HepG2 (cell line): ENCODE data around the gene HSD3B7. TPM values are rescaled to one million over a fixed set of nuclear protein-coding genes. Genes with fewer than 3 reads are reported as not detected.

Source experiments
- ARHGAP35 ChIP-seq: sonication (generic); formaldehyde crosslinking; IDR thresholded peaks from 2 replicates; pipeline ENCODE4 v1.9.0; 2022; ENCODE audit warnings: mild to moderate bottlenecking, inconsistent platforms, moderate library complexity, missing genetic modification reagents, borderline replicate concordance
- ATF6 ChIP-seq: sonication (generic); formaldehyde crosslinking; conservative IDR thresholded peaks from 2 replicates; pipeline ENCODE4 v1.4.0; 2020; ENCODE audit warnings: missing genetic modification reagents
- FOXO1 ChIP-seq: sonication (generic); formaldehyde crosslinking; IDR thresholded peaks from 2 replicates; pipeline ENCODE4 v1.4.0; 2020; ENCODE audit warnings: missing genetic modification reagents
- IRX3 ChIP-seq: sonication (generic); formaldehyde crosslinking; IDR thresholded peaks from 2 replicates; pipeline ENCODE4 v1.8.1; 2023; ENCODE audit warnings: mild to moderate bottlenecking, low read depth, missing genetic modification reagents, borderline replicate concordance
- KDM1A ChIP-seq: IDR thresholded peaks from 2 replicates; pipeline ENCODE4 v1.6.1; 2016; ENCODE audit warnings: missing compliant biosample characterization
- NCOA2 ChIP-seq: sonication (generic); formaldehyde crosslinking; IDR thresholded peaks from 2 replicates; pipeline ENCODE4 v1.8.0; 2022; ENCODE audit warnings: inconsistent platforms
- PLSCR1 ChIP-seq: sonication (generic); formaldehyde crosslinking; IDR thresholded peaks from 2 replicates; pipeline ENCODE4 v1.5.0; 2020; ENCODE audit warnings: missing genetic modification reagents, mild to moderate bottlenecking, borderline replicate concordance
- RARG ChIP-seq: sonication (generic); formaldehyde crosslinking; IDR thresholded peaks from 2 replicates; pipeline ENCODE4 v1.4.0; 2020; ENCODE audit warnings: low read depth, mild to moderate bottlenecking, missing genetic modification reagents
- SALL2 ChIP-seq: sonication (generic); formaldehyde crosslinking; IDR thresholded peaks from 2 replicates; pipeline ENCODE4 v1.8.1; 2023; ENCODE audit warnings: mild to moderate bottlenecking, missing genetic modification reagents, inconsistent platforms
- SKI ChIP-seq: fragments of 450-650 bp; IDR thresholded peaks from one replicate; pipeline ENCODE4 v1.6.1; 2018; ENCODE audit warnings: mild to moderate bottlenecking; ENCODE audit not compliant: partially characterized antibody
- SRSF1 ChIP-seq: fragments of 200-400 bp; formaldehyde crosslinking; optimal IDR thresholded peaks from 2 replicates; pipeline ENCODE3; 2017; ENCODE audit warnings: mild to moderate bottlenecking, low read depth, low read length, moderate library complexity
- SSRP1 ChIP-seq: IDR thresholded peaks from 2 replicates; pipeline ENCODE4 v1.6.1; 2016; ENCODE audit warnings: control low read depth
- TEAD3 ChIP-seq: optimal IDR thresholded peaks from 2 replicates; pipeline ENCODE3; 2016; ENCODE audit warnings: borderline replicate concordance
- ZBED4 ChIP-seq: sonication (generic); formaldehyde crosslinking; IDR thresholded peaks from 2 replicates; pipeline ENCODE4 v1.4.0; 2020; ENCODE audit warnings: missing genetic modification reagents, borderline replicate concordance
- ZFY ChIP-seq: sonication (generic); formaldehyde crosslinking; IDR thresholded peaks from 2 replicates; pipeline ENCODE4 v1.4.0; 2020; ENCODE audit warnings: missing genetic modification reagents
- ZNF121 ChIP-seq: sonication (generic); formaldehyde crosslinking; IDR thresholded peaks from 2 replicates; pipeline ENCODE4 v1.5.0; 2020; ENCODE audit warnings: mild to moderate bottlenecking, missing genetic modification reagents
- ZNF160 ChIP-seq: sonication (generic); formaldehyde crosslinking; IDR thresholded peaks from 2 replicates; pipeline ENCODE4 v1.8.0; 2022; ENCODE audit warnings: mild to moderate bottlenecking, inconsistent platforms, missing genetic modification reagents
- ZNF33A ChIP-seq: sonication (generic); formaldehyde crosslinking; IDR thresholded peaks from 2 replicates; pipeline ENCODE4 v1.5.1; 2020; ENCODE audit warnings: missing genetic modification reagents, mild to moderate bottlenecking, moderate library complexity, borderline replicate concordance
- ZNF512 ChIP-seq: sonication (generic); formaldehyde crosslinking; IDR thresholded peaks from 2 replicates; pipeline ENCODE4 v1.4.0; 2020; ENCODE audit warnings: mild to moderate bottlenecking, missing genetic modification reagents
- ZNF543 ChIP-seq: sonication (generic); formaldehyde crosslinking; IDR thresholded peaks from 2 replicates; pipeline ENCODE4 v1.4.0; 2020; ENCODE audit warnings: mild to moderate bottlenecking, missing genetic modification reagents
- ZNF605 ChIP-seq: sonication (generic); formaldehyde crosslinking; IDR thresholded peaks from 2 replicates; pipeline ENCODE4 v1.8.0; 2022; ENCODE audit warnings: mild to moderate bottlenecking, missing genetic modification reagents
- ZNF713 ChIP-seq: sonication (generic); formaldehyde crosslinking; IDR thresholded peaks from 2 replicates; pipeline ENCODE4 v1.4.0; 2020; ENCODE audit warnings: mild to moderate bottlenecking, missing genetic modification reagents
- ZSCAN25 ChIP-seq: sonication (generic); formaldehyde crosslinking; IDR thresholded peaks from 2 replicates; pipeline ENCODE4 v1.8.0; 2022; ENCODE audit warnings: mild to moderate bottlenecking, missing genetic modification reagents
- ZSCAN9 ChIP-seq: IDR thresholded peaks from 2 replicates; pipeline ENCODE4 v1.6.1; 2016; ENCODE audit warnings: borderline replicate concordance
- polyA plus RNA-seq, 8 experiments: library from polyadenylated mRNA; depleted of rRNA in 3 of 8; stranded (reverse) in 7 of 8; unstranded in 1 of 8; fragments of >200 nt; fragmentation: Illumina TruSeq in 4 of 8; extraction: Trizol in 4 of 8; gene quantifications; 2 replicates each; pipeline versions ENCODE4 v1.2.1 to v1.2.3, GENCODE V29; 2011 to 2016; ENCODE audit warnings: low read depth in 4 of 8, missing spikeins in 1 of 8, mixed read lengths in 1 of 8; ENCODE audit not compliant: insufficient read depth in 1 of 8
- total RNA-seq, 5 experiments: library from RNA; depleted of rRNA; stranded (reverse); fragments of >200 nt; fragmentation: Illumina TruSeq; extraction: Trizol; gene quantifications; 2 replicates each; pipeline ENCODE4 v1.2.3, GENCODE V29; 2016; ENCODE audit warnings: low read depth in 1 of 5

The HSD3B7 gene
- total and polyA plus RNA-seq, 2 of the 13 experiments (the other 11 are each of a cell fraction or from before 2014, with no cell fraction given) = 32.9 to 69.7 TPM

- TF ChIP-seq ZBED4 (no peak), ZNF713 (CRISPR knock-in tag) (no peak), ZFY (CRISPR knock-in tag) (no peak), ZNF121 (CRISPR knock-in tag) (peak; percentile 99), FOXO1 (CRISPR knock-in tag) (peak; percentile 35; the same call in 1 of the 2 replicates), IRX3 (CRISPR knock-in tag) (no peak), RARG (CRISPR knock-in tag) (no peak), PLSCR1 (CRISPR knock-in tag) (no peak), KDM1A (CRISPR knock-in tag) (0 out of 2 replicates have a peak, but pooled peaks have one; percentile 16), ZSCAN9 (CRISPR knock-in tag) (no peak), ATF6 (CRISPR knock-in tag) (no peak), ARHGAP35 (CRISPR knock-in tag) (no peak), ZNF512 (CRISPR knock-in tag) (no peak), SSRP1 (CRISPR knock-in tag) (no peak), ZNF543 (CRISPR knock-in tag) (no peak), ZNF33A (no peak), SKI (no peak), NCOA2 (CRISPR knock-in tag) (0 out of 2 replicates have a peak, but pooled peaks have one; percentile 59), SALL2 (no peak), ZNF605 (CRISPR knock-in tag) (no peak), SRSF1 (no peak), ZNF160 (CRISPR knock-in tag) (no peak), ZSCAN25 (CRISPR knock-in tag) (no peak), TEAD3 (CRISPR knock-in tag) (no peak)
These were observed 38.7 kb downstream of the HSD3B7 start (continued) for GRCh38 chr16:31023627-31024226.
